Activated naive CD4-positive, alpha-beta T cell treated with Interleukin-2 at 50 U/mL for 16 hours (primary cell): ENCODE data around the gene ARSB.

ENCODE experiments used
- DNase-seq: peaks from one replicate; pipeline ENCODE4 v3.0.0-alpha.2; 2020

The ARSB gene

GRCh38 chr5:78799266-78800017, 185.7 kb downstream of the ARSB start:
- DNase-seq: no peak

GRCh38 chr5:78798673-78799029, 186.5 kb downstream of the ARSB start:
- DNase-seq: no peak

GRCh38 chr5:78797936-78798672, 187.0 kb downstream of the ARSB start:
- no peak for DNase-seq

GRCh38 chr5:78795757-78796156, 189.4 kb downstream of the ARSB start:
- no peak for DNase-seq

- DNase-seq: no peak
Observed at GRCh38 chr5:78794693-78795215, 190.4 kb downstream of the ARSB start.

- no peak for DNase-seq
Observed at GRCh38 chr5:78793907-78794662, 191.0 kb downstream of the ARSB start.

GRCh38 chr5:78792345-78793055, 192.6 kb downstream of the ARSB start:
- DNase-seq: no peak

GRCh38 chr5:78791501-78792100, 193.5 kb downstream of the ARSB start:
- DNase-seq: no peak

GRCh38 chr5:78787783-78788182, 197.3 kb downstream of the ARSB start:
- DNase-seq: no peak

- DNase-seq: no peak
Observed at GRCh38 chr5:78785454-78785853, 199.7 kb downstream of the ARSB start.

GRCh38 chr5:78783434-78784130, 201.5 kb downstream of the ARSB start:
- no peak for DNase-seq

GRCh38 chr5:78782728-78783127, 202.4 kb downstream of the ARSB start:
- DNase-seq: no peak

GRCh38 chr5:78781611-78782286, 203.4 kb downstream of the ARSB start:
- no peak for DNase-seq

GRCh38 chr5:78779771-78780616, 205.1 kb downstream of the ARSB start:
- DNase-seq: no peak

- DNase-seq: no peak
Observed at GRCh38 chr5:78779262-78779661, 205.8 kb downstream of the ARSB start.

GRCh38 chr5:78778538-78778937, 206.6 kb downstream of the ARSB start:
- DNase-seq: no peak

- no peak for DNase-seq
Observed at GRCh38 chr5:78777901-78778300, 207.2 kb downstream of the ARSB start.

- DNase-seq: no peak
Observed at GRCh38 chr5:78776637-78777036, 208.5 kb downstream of the ARSB start.

- no peak for DNase-seq
Observed at GRCh38 chr5:78773655-78774054, 211.5 kb downstream of the ARSB start.
